ENCODE results near the gene UNC119B.

GRCh38 chr12:120670667-120671066, 39.6 kb upstream of the UNC119B start:
- TF ChIP-seq CTCF (IDR thresholded peaks at IDR 0.05) (no peak), POLR2A (IDR thresholded peaks at IDR 0.05) (no peak)

All from Peyer's patch (tissue), 4 donors.